D721Med (cell line): ENCODE measurements around the gene UGT1A9.
"Not testable (repeated sequence)": the region's sequence is repeated elsewhere in the genome, so short reads cannot be mapped to it uniquely, and the experiment has no call there.

ENCODE experiments used
- DNase-seq: peaks from one replicate; pipeline ENCODE4 v3.0.0; 2011; ENCODE audit warnings: low spot score; ENCODE audit not compliant: insufficient read length
- FAIRE-seq: peaks from 2 replicates; lab custom pipeline; 2011; peaks lifted over from hg19 to GRCh38; lab: Jason Lieb, UNC
- CTCF ChIP-seq: IDR thresholded peaks from 2 replicates; pipeline ENCODE4 v1.5.1; 2012; ENCODE audit warnings: mild to moderate bottlenecking, control low read depth; ENCODE audit not compliant: insufficient read depth; ENCODE audit errors: missing control alignments

Gene UGT1A9

GRCh38 chr2:233711312-233712008, 39.8 kb downstream of the UGT1A9 start:
- DNase-seq (peak; percentile 26), FAIRE-seq (no peak)
- TF ChIP-seq CTCF, result peak; percentile 91

DNA sequence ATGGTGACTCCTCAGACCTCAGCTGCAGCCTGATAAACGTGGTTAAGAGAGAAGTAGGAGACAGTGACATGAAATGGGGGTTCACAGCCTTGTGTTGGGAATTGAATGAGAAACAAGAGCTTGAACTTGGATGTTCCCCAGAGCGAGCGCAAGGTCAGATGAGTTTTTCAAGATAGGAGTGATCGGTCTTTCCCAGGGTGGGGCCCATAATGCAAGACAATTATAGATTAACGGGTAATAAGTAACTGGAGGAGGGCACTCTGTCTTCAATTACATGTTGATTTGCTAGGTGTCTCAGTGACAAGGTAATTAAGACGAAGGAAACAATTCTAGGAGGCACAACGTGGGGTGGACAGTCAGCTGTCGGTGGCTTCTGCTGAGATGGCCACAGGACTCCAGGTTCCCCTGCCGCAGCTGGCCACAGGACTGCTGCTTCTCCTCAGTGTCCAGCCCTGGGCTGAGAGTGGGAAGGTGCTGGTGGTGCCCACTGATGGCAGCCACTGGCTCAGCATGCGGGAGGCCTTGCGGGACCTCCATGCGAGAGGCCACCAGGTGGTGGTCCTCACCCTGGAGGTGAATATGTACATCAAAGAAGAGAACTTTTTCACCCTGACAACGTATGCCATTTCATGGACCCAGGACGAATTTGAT, 41.0 kb downstream of the UGT1A9 start, which contains the start of gene UGT1A5:
TSS of gene UGT1A5 (plus strand) at position 297 of the 651 bp plus-strand sequence. CDS start at position 382, 85 bp downstream.
- FAIRE-seq, result no peak
- TF ChIP-seq CTCF, result no peak
- no peak for DNase-seq

DNA sequence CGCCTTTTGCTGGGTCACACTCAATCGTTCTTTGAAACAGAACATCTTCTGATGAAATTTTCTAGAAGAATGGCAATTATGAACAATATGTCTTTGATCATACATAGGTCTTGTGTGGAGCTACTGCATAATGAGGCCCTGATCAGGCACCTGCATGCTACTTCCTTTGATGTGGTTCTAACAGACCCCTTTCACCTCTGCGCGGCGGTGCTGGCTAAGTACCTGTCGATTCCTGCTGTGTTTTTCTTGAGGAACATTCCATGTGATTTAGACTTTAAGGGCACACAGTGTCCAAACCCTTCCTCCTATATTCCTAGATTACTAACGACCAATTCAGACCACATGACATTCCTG, 41.5 kb downstream of the UGT1A9 start:
- no peak for TF ChIP-seq CTCF
- DNase-seq, result no peak
- no peak for FAIRE-seq

DNA sequence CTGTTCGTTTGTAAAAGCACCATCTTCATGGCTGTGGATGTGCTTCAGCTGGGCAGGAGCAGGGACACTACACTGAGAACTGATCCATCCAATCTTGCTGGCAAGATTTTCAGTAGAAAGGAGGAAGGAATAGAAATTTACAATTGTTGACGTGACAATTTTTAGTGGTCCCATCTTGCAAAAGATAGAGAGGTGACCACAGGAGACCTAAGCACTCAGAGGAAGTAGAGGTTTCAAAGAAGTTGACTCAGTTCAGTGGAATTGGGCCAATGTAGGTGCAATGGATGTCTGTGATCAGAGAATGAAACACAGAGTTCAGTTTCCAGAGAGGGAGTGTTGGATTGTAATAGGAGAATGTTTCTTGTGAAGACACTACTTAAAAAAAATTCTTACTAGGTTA, 42.4 kb downstream of the UGT1A9 start:
- TF ChIP-seq CTCF, result no peak
- FAIRE-seq (no peak), DNase-seq (no peak)

DNA sequence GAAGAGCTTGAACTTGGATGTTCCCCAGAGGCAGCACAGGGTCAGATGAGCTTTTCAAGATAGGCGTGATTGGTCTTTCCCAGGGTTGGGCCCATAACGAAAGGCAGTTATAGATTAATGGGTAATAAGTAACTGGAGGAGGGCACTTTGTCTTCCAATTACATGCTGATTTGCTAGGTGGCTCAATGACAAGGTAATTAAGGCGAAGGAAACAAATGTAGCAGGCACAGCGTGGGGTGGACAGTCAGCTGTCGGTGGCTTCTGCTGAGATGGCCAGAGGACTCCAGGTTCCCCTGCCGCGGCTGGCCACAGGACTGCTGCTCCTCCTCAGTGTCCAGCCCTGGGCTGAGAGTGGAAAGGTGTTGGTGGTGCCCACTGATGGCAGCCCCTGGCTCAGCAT, 46.9 kb downstream of the UGT1A9 start, which contains the start of gene UGT1A4:
TSS of gene UGT1A4 (plus strand) at position 185 of the 400 bp plus-strand sequence. CDS start at position 270, 85 bp downstream.
- no peak for DNase-seq
- no peak for TF ChIP-seq CTCF
- no peak for FAIRE-seq

DNA sequence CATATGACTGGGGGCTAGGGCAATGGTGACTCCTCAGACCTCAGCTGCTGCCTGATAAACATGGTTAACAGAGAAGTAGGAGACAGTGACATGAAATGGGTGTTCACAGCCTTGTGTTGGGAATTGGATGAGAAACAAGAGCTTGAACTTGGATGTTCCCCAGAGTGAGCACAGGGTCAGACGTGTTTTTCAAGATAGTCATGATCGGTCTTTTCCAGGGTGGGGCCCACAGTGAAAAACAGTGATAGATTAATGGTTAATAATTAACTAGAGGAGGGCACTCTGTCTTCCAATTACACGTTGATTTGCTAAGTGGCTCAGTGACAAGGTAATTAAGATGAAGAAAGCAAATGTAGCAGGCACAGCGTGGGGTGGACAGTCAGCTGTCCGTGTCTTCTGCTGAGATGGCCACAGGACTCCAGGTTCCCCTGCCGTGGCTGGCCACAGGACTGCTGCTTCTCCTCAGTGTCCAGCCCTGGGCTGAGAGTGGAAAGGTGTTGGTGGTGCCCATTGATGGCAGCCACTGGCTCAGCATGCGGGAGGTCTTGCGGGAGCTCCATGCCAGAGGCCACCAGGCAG, 57.1 kb downstream of the UGT1A9 start, which contains the start of gene UGT1A3:
TSS of gene UGT1A3 (plus strand) at position 320 of the 579 bp plus-strand sequence. CDS start at position 405, 85 bp downstream.
- no peak for FAIRE-seq
- no peak for DNase-seq
- no peak for TF ChIP-seq CTCF

GRCh38 chr2:233736868-233737653, 65.4 kb downstream of the UGT1A9 start:
- not testable (repeated sequence) for DNase-seq, FAIRE-seq
